ENCODE measurements around the gene C1orf116.

Gene C1orf116

DNA sequence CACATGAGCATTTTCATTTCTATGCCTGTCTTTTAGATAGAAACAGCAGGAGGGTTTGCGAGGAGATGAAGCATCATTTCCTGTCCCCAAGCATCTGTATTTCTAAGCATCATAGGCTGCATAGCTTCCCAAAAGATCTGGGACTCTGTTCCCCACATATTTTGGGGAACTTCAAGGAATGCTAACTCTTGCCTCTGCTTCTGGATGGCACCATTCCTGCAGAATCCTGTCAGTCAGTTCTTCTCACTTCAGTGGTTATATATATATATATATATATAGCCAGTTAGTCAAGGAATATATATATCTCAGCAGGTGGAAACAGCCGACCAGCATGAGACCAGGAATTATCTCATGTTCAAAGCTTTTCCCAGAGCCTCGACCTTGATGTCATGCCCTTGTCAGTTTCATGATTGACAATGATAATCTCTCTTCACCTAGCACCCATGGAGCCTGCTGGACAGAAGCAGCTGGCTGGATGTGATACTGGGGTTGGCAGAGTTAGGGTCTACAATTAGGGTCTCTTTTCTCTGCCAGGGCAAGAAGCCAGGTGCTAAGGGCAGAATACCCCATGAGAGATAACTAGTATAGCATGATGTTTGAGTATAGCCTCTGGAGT lies 22.9 kb upstream of the C1orf116 start:
- ATAC-seq (ENCODE audit: low read depth) (no peak), DNase-seq (ENCODE audit: low spot score) (no peak)
- TF ChIP-seq CTCF (IDR thresholded peaks at IDR 0.05; ENCODE audit: poor library complexity, severe bottlenecking) = no peak
- no peak overlapping the region for H3K4me3 ChIP-seq (ENCODE audit: severe bottlenecking)
- no peak overlapping the region for H3K27ac ChIP-seq (ENCODE audit: poor library complexity, severe bottlenecking)
- H3K9me3 ChIP-seq (ENCODE audit: severe bottlenecking) = no peaks in the 10 kb centered on the region
- H3K27me3 ChIP-seq (ENCODE audit: insufficient read depth, poor library complexity, severe bottlenecking) = no peaks in the 10 kb centered on the region
- H3K36me3 ChIP-seq (ENCODE audit: low read depth) = peaks cover 17% of the 10 kb centered on the region; the same call in 1 of the 2 replicates
- peaks cover 11% of the 10 kb centered on the region for H3K4me1 ChIP-seq (ENCODE audit: insufficient read depth, poor library complexity, severe bottlenecking)

DNA sequence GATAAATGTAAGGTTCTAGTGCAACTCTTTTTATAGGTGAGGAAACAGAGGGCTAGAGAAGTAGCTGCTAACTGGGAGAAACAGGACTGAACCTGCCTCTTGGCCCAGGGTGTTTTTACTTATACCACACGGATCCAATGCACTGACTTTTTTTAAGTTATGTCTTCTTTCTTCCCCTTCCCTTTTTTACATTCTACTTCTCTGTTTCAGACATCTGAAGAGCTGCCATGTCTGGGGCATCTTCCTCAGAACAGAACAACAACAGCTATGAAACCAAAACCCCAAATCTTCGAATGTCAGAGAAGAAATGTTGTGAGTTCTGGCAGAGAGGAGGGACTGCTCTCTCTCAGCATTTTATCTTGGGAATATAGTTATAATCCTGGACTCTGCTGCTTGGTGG lies 21.9 kb upstream of the C1orf116 start:
- H3K9me3 ChIP-seq (ENCODE audit: severe bottlenecking) = no peaks in the 10 kb centered on the region
- no peak overlapping the region for H3K4me3 ChIP-seq (ENCODE audit: severe bottlenecking)
- H3K4me1 ChIP-seq (ENCODE audit: insufficient read depth, poor library complexity, severe bottlenecking) = peaks cover 15% of the 10 kb centered on the region
- H3K27me3 ChIP-seq (ENCODE audit: insufficient read depth, poor library complexity, severe bottlenecking) = no peaks in the 10 kb centered on the region
- DNase-seq (ENCODE audit: low spot score) (no peak), ATAC-seq (ENCODE audit: low read depth) (no peak)
- H3K36me3 ChIP-seq (ENCODE audit: low read depth) = peaks cover 11% of the 10 kb centered on the region
- no peak for TF ChIP-seq CTCF (IDR thresholded peaks at IDR 0.05; ENCODE audit: poor library complexity, severe bottlenecking)
- no peak overlapping the region for H3K27ac ChIP-seq (ENCODE audit: poor library complexity, severe bottlenecking)

DNA sequence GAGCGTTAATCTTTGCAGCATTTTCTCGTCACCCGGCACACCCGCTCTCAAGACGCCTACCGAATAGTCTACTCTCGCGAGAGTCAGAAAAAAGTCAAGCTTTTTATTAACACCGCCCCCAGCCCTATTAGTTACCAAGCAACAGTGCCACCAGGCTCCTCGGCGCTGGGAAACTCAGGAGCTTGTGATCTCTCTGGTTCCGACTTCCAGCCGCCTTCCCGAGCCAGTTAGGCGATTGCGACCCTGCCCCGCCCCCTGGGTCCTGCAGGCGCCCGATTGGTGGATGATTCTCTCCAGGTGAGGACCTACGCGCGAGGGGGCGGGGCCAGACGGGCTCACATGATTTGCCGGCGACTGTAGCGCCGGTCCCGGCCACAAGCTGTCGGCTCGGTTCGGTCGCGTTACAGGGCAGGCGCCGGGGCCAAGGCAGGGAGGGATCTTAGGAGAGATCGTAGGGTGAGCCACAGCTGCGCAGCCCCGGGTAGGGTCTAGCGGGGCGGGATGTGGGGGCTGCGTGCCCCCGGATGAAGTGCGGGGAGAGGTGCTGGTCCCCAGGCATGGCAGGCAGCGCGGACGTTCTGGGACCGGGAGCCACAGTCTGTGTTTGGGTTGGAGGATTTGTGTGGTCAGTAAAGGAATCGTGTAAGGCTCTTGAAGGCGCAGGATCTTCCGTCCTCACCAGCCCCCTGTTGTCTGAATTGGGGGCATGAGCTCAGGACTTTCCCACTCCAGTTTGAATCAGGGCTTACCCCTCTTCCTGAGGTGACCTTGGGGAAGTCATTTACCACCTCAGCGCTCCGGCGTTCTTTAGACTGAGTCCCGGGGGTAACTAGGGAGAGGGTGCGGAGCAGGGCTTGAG lies 20.6 kb upstream of the C1orf116 start, which contains the start of gene PFKFB2:
TSS of gene PFKFB2 (plus strand) at position 365 of the 859 bp plus-strand sequence. CDS start 1,443 bp downstream, outside the sequence.
- peak; percentile 87 for ATAC-seq (ENCODE audit: low read depth)
- peak within 1 kb of the TSS; percentile 65 for H3K4me3 ChIP-seq (ENCODE audit: severe bottlenecking)

GRCh38 chr1:207051191-207051943 lies 18.8 kb upstream of the C1orf116 start, which contains the start of gene YOD1:
Gene YOD1, minus strand, starts transcription at chr1:207051208. Its CDS starts 178 bp downstream, at chr1:207051030.
- TF ChIP-seq CTCF (IDR thresholded peaks at IDR 0.05; ENCODE audit: poor library complexity, severe bottlenecking) = no peak
- H3K9me3 ChIP-seq (ENCODE audit: severe bottlenecking) = no peaks in the 10 kb centered on the region
- H3K27ac ChIP-seq (ENCODE audit: poor library complexity, severe bottlenecking) = peak within 1 kb of the TSS; percentile 81
- H3K36me3 ChIP-seq (ENCODE audit: low read depth) = peaks cover 36% of the 10 kb centered on the region
- DNase-seq (ENCODE audit: low spot score) (no peak), ATAC-seq (ENCODE audit: low read depth) (peak; percentile 12)
- H3K27me3 ChIP-seq (ENCODE audit: insufficient read depth, poor library complexity, severe bottlenecking) = no peaks in the 10 kb centered on the region
- H3K4me1 ChIP-seq (ENCODE audit: insufficient read depth, poor library complexity, severe bottlenecking) = peaks cover 26% of the 10 kb centered on the region
- H3K4me3 ChIP-seq (ENCODE audit: severe bottlenecking) = peak within 1 kb of the TSS; percentile 86

More for the DNA sequence above, 20.6 kb upstream of the C1orf116 start, which contains the start of gene PFKFB2:
- Histone ChIP-seq H3K4me1 (ENCODE audit: insufficient read depth, poor library complexity, severe bottlenecking) (peaks cover 17% of the 10 kb centered on the region), H3K36me3 (ENCODE audit: low read depth) (peaks cover 23% of the 10 kb centered on the region), H3K9me3 (ENCODE audit: severe bottlenecking) (no peaks in the 10 kb centered on the region), H3K27ac (ENCODE audit: poor library complexity, severe bottlenecking) (peak within 1 kb of the TSS; percentile 81), H3K27me3 (ENCODE audit: insufficient read depth, poor library complexity, severe bottlenecking) (no peaks in the 10 kb centered on the region)
- DNase-seq (ENCODE audit: low spot score) = peak; percentile 100
- TF ChIP-seq CTCF (IDR thresholded peaks at IDR 0.05; ENCODE audit: poor library complexity, severe bottlenecking) = peak; percentile 17
